Measurements from ENCODE around the gene CPA1. TPM values are rescaled to one million over a fixed set of nuclear protein-coding genes. Genes with fewer than 3 reads are reported as not detected.
A peak's percentile ranks its signal among the peaks of the same experiment; 100 is the strongest.

CPA1 gene
- total RNA-seq, 1 donor from 2014 or later, result 0.41 TPM

DNA sequence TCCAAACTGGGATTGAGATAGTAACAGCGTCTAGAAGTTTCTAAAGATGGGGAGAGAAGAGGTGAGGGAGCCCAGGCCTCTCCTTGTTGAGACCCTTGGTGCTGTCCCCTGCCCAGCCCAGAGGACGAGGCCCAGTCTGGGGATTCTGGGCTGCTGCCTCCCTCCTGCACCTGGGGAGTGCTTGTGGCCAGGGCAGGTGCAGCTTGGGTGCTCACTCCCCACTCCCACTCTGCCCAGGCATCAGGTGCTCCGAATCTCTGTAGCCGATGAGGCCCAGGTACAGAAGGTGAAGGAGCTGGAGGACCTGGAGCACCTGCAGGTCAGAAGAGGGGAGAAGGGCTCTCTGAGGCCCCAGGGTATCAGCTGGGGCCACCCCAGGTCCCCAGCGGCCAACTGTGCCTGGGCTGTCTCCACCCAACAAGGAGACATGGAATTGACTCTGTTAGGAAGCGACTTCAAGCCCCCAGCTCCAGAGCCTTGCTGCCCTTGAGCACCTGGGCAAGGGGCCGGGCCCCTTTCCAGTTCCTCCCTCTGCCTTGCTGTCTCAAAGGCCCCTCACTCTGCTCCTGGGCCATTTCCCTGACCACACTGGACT lies 664 bp downstream of the CPA1 start:
- Mint-ChIP-seq H3K27me3 (no peaks in the 10 kb centered on the region), H3K27ac (peak overlapping the region; percentile 62), H3K4me1 (ENCODE audit: unreplicated experiment) (peaks cover 15% of the 10 kb centered on the region), H3K36me3 (peaks cover 11% of the 10 kb centered on the region), H3K4me3 (no peak overlapping the region), H3K9me3 (peaks cover 9% of the 10 kb centered on the region)
- DNase-seq (ENCODE audit: extremely low spot score, unreplicated experiment), result no peak
- TF ChIP-seq, protein P1, sequence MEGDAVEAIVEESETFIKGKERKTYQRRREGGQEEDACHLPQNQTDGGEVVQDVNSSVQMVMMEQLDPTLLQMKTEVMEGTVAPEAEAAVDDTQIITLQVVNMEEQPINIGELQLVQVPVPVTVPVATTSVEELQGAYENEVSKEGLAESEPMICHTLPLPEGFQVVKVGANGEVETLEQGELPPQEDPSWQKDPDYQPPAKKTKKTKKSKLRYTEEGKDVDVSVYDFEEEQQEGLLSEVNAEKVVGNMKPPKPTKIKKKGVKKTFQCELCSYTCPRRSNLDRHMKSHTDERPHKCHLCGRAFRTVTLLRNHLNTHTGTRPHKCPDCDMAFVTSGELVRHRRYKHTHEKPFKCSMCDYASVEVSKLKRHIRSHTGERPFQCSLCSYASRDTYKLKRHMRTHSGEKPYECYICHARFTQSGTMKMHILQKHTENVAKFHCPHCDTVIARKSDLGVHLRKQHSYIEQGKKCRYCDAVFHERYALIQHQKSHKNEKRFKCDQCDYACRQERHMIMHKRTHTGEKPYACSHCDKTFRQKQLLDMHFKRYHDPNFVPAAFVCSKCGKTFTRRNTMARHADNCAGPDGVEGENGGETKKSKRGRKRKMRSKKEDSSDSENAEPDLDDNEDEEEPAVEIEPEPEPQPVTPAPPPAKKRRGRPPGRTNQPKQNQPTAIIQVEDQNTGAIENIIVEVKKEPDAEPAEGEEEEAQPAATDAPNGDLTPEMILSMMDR (conservative IDR thresholded peaks at IDR 0.05), result no peak

GRCh38 chr7:130381468-130382312 lies 1.4 kb downstream of the CPA1 start:
- no peak for DNase-seq (ENCODE audit: extremely low spot score, unreplicated experiment)
- Mint-ChIP-seq H3K4me1 (ENCODE audit: unreplicated experiment) (peaks cover 19% of the 10 kb centered on the region), H3K4me3 (no peak overlapping the region), H3K27me3 (no peaks in the 10 kb centered on the region), H3K27ac (no peak overlapping the region), H3K9me3 (peaks cover 2% of the 10 kb centered on the region), H3K36me3 (peaks cover 5% of the 10 kb centered on the region)
- TF ChIP-seq, protein P1 (conservative IDR thresholded peaks at IDR 0.05), result no peak

GRCh38 chr7:130383187-130383980 lies 3.1 kb downstream of the CPA1 start:
- DNase-seq (ENCODE audit: extremely low spot score, unreplicated experiment), result peak; percentile 50
- no peak overlapping the region for H3K4me3 Mint-ChIP-seq
- peaks cover 31% of the 10 kb centered on the region for H3K4me1 Mint-ChIP-seq (ENCODE audit: unreplicated experiment)
- peaks cover 6% of the 10 kb centered on the region for H3K9me3 Mint-ChIP-seq
- H3K27ac Mint-ChIP-seq, result no peak overlapping the region
- H3K36me3 Mint-ChIP-seq, result peaks cover 9% of the 10 kb centered on the region
- no peaks in the 10 kb centered on the region for H3K27me3 Mint-ChIP-seq
- TF ChIP-seq, protein P1 (conservative IDR thresholded peaks at IDR 0.05), result no peak

DNA sequence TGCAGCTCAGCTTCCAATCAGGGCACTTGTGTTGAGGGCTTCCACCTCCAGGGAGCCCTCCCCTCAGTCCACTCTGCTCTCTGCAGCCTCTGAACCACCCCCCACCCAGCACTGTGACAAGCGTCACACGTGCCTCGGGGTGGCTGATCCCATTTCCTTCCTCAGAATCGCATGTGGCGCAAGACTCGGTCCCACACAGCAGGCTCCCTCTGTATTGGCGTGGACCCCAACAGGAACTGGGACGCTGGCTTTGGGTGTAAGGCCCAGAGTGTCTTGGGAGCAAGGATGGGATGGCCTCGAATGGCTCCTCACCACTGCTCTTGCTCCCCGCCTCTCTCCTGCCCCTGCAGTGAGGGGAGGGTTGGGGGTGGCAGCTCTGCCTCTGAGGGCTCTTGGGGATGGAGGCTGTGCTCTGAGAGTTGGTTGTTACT lies 4.1 kb downstream of the CPA1 start:
- no peak overlapping the region for H3K27ac Mint-ChIP-seq
- peaks cover 6% of the 10 kb centered on the region for H3K9me3 Mint-ChIP-seq
- H3K4me1 Mint-ChIP-seq (ENCODE audit: unreplicated experiment), result peaks cover 24% of the 10 kb centered on the region
- H3K4me3 Mint-ChIP-seq, result no peak overlapping the region
- TF ChIP-seq, protein P1 (conservative IDR thresholded peaks at IDR 0.05), result no peak
- no peak for DNase-seq (ENCODE audit: extremely low spot score, unreplicated experiment)
- H3K36me3 Mint-ChIP-seq, result peaks cover 5% of the 10 kb centered on the region
- H3K27me3 Mint-ChIP-seq, result no peaks in the 10 kb centered on the region

DNA sequence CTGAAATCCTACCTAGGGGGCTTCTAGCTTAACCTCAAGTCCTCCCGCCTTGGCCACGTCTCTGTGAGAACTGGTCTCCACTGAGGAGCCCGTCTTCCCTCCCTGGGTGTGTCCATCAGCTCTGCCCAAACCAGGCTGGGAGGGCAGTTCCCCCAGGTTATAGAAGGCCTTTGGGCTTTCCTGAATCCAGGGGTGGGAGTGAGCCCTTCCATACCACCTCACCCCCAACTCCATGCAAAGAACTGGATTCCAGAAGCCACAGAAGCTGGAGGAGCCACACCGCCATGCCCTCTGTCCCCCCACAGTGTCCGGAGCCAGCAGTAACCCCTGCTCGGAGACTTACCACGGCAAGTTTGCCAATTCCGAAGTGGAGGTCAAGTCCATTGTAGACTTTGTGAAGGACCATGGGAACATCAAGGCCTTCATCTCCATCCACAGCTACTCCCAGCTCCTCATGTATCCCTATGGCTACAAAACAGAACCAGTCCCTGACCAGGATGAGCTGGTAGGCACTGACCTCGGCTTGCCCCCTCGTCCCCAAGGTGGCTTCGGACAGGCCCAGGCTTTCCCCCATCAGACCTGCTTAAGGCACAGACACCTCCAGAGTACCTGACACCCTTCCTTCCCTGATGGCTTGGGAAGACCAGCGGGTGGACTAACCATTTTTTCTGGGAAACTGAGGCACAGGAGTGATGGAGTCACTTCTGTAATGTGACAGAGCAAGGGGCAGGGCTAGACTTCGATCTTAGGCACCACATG lies 4.7 kb downstream of the CPA1 start:
- H3K36me3 Mint-ChIP-seq, result peaks cover 5% of the 10 kb centered on the region
- no peaks in the 10 kb centered on the region for H3K27me3 Mint-ChIP-seq
- no peak overlapping the region for H3K27ac Mint-ChIP-seq
- H3K4me3 Mint-ChIP-seq, result no peak overlapping the region
- H3K9me3 Mint-ChIP-seq, result peaks cover 6% of the 10 kb centered on the region
- peaks cover 24% of the 10 kb centered on the region for H3K4me1 Mint-ChIP-seq (ENCODE audit: unreplicated experiment)
- no peak for DNase-seq (ENCODE audit: extremely low spot score, unreplicated experiment)
- TF ChIP-seq, protein P1 (conservative IDR thresholded peaks at IDR 0.05), result no peak

Measured in type B pancreatic cell (in vitro differentiated cells).